ENCODE data around the gene PLD1.
"Not testable (repeated sequence)": the region's sequence is repeated elsewhere in the genome, so short reads cannot be mapped to it uniquely, and the experiment has no call there.

The PLD1 gene

GRCh38 chr3:171835613-171836012, 25.3 kb upstream of the PLD1 start:
- DNase-seq: no peak

GRCh38 chr3:171835116-171835515, 24.8 kb upstream of the PLD1 start:
- no peak for DNase-seq

- no peak for DNase-seq
These were observed 24.1 kb upstream of the PLD1 start for GRCh38 chr3:171834461-171834801.

- DNase-seq: no peak
These were observed 23.6 kb upstream of the PLD1 start for GRCh38 chr3:171833789-171834460.

- no peak for DNase-seq
These were observed 22.7 kb upstream of the PLD1 start for GRCh38 chr3:171832989-171833388.

- DNase-seq: no peak
These were observed 21.7 kb upstream of the PLD1 start for GRCh38 chr3:171831936-171832335.

- no peak for DNase-seq
These were observed 20.2 kb upstream of the PLD1 start for GRCh38 chr3:171830518-171830875.

GRCh38 chr3:171829841-171830517, 19.7 kb upstream of the PLD1 start:
- DNase-seq: peak; percentile 6

GRCh38 chr3:171828902-171829770, 18.9 kb upstream of the PLD1 start:
- DNase-seq: no peak

GRCh38 chr3:171827836-171828458, 17.7 kb upstream of the PLD1 start:
- DNase-seq: no peak

GRCh38 chr3:171827385-171827784, 17.1 kb upstream of the PLD1 start:
- no peak for DNase-seq

GRCh38 chr3:171825222-171825828, 15.0 kb upstream of the PLD1 start:
- DNase-seq: no peak

- no peak for DNase-seq
These were observed 14.5 kb upstream of the PLD1 start for GRCh38 chr3:171824824-171825221.

GRCh38 chr3:171824116-171824515, 13.8 kb upstream of the PLD1 start:
- DNase-seq: no peak

GRCh38 chr3:171822431-171823106, 12.3 kb upstream of the PLD1 start:
- no peak for DNase-seq

GRCh38 chr3:171821778-171822358, 11.6 kb upstream of the PLD1 start:
- DNase-seq: no peak

GRCh38 chr3:171821044-171821443, 10.8 kb upstream of the PLD1 start:
- no peak for DNase-seq

- DNase-seq: no peak
These were observed 7.0 kb upstream of the PLD1 start for GRCh38 chr3:171817074-171817800.

- DNase-seq: no peak
These were observed 5.8 kb upstream of the PLD1 start for GRCh38 chr3:171815973-171816595.

GRCh38 chr3:171814662-171815061, 4.4 kb upstream of the PLD1 start:
- DNase-seq: not testable (repeated sequence)
